Activated CD4-positive, alpha-beta T cell treated with anti-CD3 and anti-CD28 coated beads for 36 hours (primary cell): ENCODE data around the gene PRSS48. TPM values are rescaled to one million over a fixed set of nuclear protein-coding genes. Genes with fewer than 3 reads are reported as not detected.
"Not testable (repeated sequence)": the region's sequence is repeated elsewhere in the genome, so short reads cannot be mapped to it uniquely, and the experiment has no call there.

Experiments used
- ATAC-seq: fragments of 200-7000 bp; cut with Tn5 transposase; one replicate; pipeline ENCODE4 v1.10.0; 2021; ENCODE audit warnings: mild to moderate bottlenecking, moderate library complexity
- CTCF ChIA-PET: fragments of 350-600 bp; sonication (Branson Sonifier 250); formaldehyde crosslinking; loops from one replicate; lab custom pipeline; 2021; ENCODE audit warnings: antibody characterized with exemption; lab: Charles Lee
- POLR2A ChIA-PET: fragments of 350-600 bp; sonication (Branson Sonifier 250); formaldehyde crosslinking; loops from one replicate; lab custom pipeline; 2021; ENCODE audit warnings: antibody characterized with exemption, inconsistent platforms; lab: Charles Lee
- DNase-seq: peaks from one replicate; pipeline ENCODE4 v3.0.0-alpha.2; 2020
- H3K27ac Mint-ChIP-seq: one replicate; pipeline ENCODE4 v1.8.0; 2021; ENCODE audit warnings: mixed read lengths
- H3K27me3 Mint-ChIP-seq: one replicate; pipeline ENCODE4 v1.8.0; 2021; ENCODE audit warnings: mixed read lengths
- H3K36me3 Mint-ChIP-seq: one replicate; pipeline ENCODE4 v1.8.0; 2021; ENCODE audit warnings: low read depth, mixed read lengths
- H3K4me1 Mint-ChIP-seq: one replicate; pipeline ENCODE4 v1.8.0; 2021; ENCODE audit warnings: mixed read lengths
- H3K4me3 Mint-ChIP-seq: one replicate; pipeline ENCODE4 v1.8.0; 2021; ENCODE audit warnings: mild to moderate bottlenecking, moderate library complexity, mixed read lengths
- H3K9me3 Mint-ChIP-seq: one replicate; pipeline ENCODE4 v1.8.0; 2021; ENCODE audit warnings: low read depth, mixed read lengths
- intact Hi-C, 2 experiments: fragments of 100-400 bp; cut with DNase I in 1 of 2; cut with micrococcal nuclease in 1 of 2; formaldehyde crosslinking; loops; one replicate each; pipeline versions ENCODE4 v1.14.2 to v1.15.1; 2022 to 2024; cut with DNase I, micrococcal nuclease
- total RNA-seq, 2 experiments: library from RNA; stranded (reverse); gene quantifications; one replicate each; pipeline ENCODE4 v1.2.3, GENCODE V29; 2021

The PRSS48 gene
- total RNA-seq, 2 experiments from 2014 or later: not detected

- intact Hi-C loops: no loop called here
- Mint-ChIP-seq H3K36me3 (no peaks in the 10 kb centered on the region), H3K27ac (no peak overlapping the region), H3K27me3 (peaks cover 10% of the 10 kb centered on the region), H3K4me1 (no peaks in the 10 kb centered on the region), H3K9me3 (no peaks in the 10 kb centered on the region), H3K4me3 (no peak overlapping the region)
- DNase-seq (no peak), ATAC-seq (no peak)
- ChIA-PET POLR2A (no interaction called here), CTCF (no interaction called here)
Measured at GRCh38 chr4:151242305-151242704, 34.7 kb upstream of the PRSS48 start.

DNA sequence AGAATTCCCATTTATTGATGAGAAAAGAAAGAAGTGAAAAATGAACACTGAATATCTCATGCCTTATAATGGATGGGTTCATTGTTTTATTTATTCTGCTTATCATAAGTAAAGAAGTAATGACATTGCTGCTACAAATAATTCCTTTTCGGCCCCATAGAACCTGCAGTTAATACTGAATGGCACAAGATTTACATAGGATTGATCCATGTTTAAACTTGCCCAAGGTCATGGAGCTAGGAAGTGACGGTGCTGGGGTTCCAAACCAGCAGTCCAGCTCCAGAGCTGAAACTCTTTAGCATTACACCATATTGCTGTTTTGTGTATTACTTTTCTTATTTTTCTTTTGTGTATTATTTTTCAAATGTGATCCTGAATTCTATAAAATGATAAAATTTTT lies 30.2 kb upstream of the PRSS48 start:
- ChIA-PET CTCF (interaction anchor here (1.0 to 2.8 kb wide), 3 partner anchors 29 to 129 kb away, joined by 4 to 6 read pairs (median 5); no protein-coding TSS in a partner anchor), POLR2A (no interaction called here)

DNA sequence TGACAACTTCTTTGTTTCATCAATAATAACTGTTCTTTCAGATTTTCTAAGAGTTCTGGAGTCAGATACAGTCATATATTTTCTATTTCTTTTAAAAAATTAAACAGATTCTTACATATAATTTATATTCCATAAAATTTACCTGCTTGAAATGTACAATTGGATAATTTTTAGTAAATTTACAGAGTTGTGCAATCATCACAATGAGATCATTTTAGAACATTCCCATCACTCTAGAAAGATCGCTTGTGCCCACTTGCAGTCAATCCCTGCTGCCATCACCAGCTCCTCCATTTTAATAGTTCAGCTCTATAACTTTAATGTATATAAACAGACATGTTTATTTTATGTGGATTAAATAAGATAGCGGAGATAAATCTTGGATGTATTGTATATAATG lies 29.6 kb upstream of the PRSS48 start:
- intact Hi-C loops: no loop called here
- Mint-ChIP-seq H3K36me3 (no peaks in the 10 kb centered on the region), H3K4me3 (no peak overlapping the region), H3K27ac (no peak overlapping the region), H3K27me3 (peaks cover 6% of the 10 kb centered on the region), H3K9me3 (no peaks in the 10 kb centered on the region), H3K4me1 (no peaks in the 10 kb centered on the region)
- ChIA-PET CTCF (interaction anchor here (0.8 to 2.8 kb wide), 3 partner anchors 8 to 130 kb away, joined by 3 to 6 read pairs (median 4); no protein-coding TSS in a partner anchor), POLR2A (no interaction called here)
- ATAC-seq (no peak), DNase-seq (no peak)

More for the DNA sequence above, 30.2 kb upstream of the PRSS48 start:
- no peak for ATAC-seq
- DNase-seq: no peak
- H3K36me3 Mint-ChIP-seq: no peaks in the 10 kb centered on the region
- no peak overlapping the region for H3K4me3 Mint-ChIP-seq
- intact Hi-C loops: no loop called here
- H3K4me1 Mint-ChIP-seq: no peaks in the 10 kb centered on the region
- no peak overlapping the region for H3K27ac Mint-ChIP-seq
- peaks cover 8% of the 10 kb centered on the region for H3K27me3 Mint-ChIP-seq
- no peaks in the 10 kb centered on the region for H3K9me3 Mint-ChIP-seq

GRCh38 chr4:151248519-151248918 lies 28.4 kb upstream of the PRSS48 start:
- DNase-seq (no peak), ATAC-seq (no peak)
- Mint-ChIP-seq H3K27me3 (peaks cover 6% of the 10 kb centered on the region), H3K27ac (no peak overlapping the region), H3K9me3 (no peaks in the 10 kb centered on the region), H3K36me3 (no peaks in the 10 kb centered on the region), H3K4me3 (no peak overlapping the region), H3K4me1 (no peaks in the 10 kb centered on the region)
- intact Hi-C loops: no loop called here
- CTCF ChIA-PET: interaction anchor here (2.8 kb wide), 1 partner anchor 131 kb away, joined by 6 read pairs; no protein-coding TSS in a partner anchor
- POLR2A ChIA-PET: no interaction called here

GRCh38 chr4:151250706-151251105 lies 26.3 kb upstream of the PRSS48 start:
- CTCF ChIA-PET: no interaction called here
- H3K27ac Mint-ChIP-seq: no peak overlapping the region
- no peaks in the 10 kb centered on the region for H3K9me3 Mint-ChIP-seq
- H3K4me3 Mint-ChIP-seq: no peak overlapping the region
- H3K4me1 Mint-ChIP-seq: no peaks in the 10 kb centered on the region
- no peaks in the 10 kb centered on the region for H3K36me3 Mint-ChIP-seq
- ATAC-seq (no peak), DNase-seq (no peak)
- intact Hi-C loops: no loop called here
- POLR2A ChIA-PET: no interaction called here
- H3K27me3 Mint-ChIP-seq: peaks cover 6% of the 10 kb centered on the region

DNA sequence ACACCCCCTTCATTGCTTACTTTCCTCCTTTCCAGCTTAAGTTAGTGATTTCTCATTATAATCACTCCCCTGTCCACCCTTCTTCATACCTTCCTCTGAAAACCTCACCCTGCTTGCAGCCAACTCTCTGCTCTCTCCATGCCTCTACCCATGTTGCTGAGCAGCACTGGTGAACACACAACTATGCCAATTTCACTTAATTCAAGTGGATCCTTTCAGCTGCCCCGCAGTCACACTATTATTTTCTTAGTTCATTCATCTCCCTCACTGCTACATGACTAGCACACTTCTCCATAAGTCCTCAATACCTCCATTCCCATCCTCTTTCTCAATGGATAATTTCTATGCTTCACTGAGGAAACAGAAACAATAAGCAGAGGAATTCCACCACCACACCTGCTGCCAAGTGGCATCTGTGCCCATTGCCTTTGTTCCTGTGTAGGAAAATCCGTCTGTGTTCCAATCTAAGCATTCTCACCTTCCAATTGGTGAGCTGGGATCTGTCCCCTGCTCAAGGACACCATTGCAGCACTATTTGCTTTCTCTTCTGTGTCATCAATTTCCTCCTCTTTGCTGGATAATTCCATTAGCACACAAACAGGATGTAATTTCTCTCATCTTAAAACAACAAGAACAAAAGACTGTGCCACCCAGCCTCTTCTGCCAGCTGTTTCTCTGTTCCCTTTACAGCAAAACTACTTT lies 25.2 kb upstream of the PRSS48 start:
- H3K27me3 Mint-ChIP-seq: peaks cover 6% of the 10 kb centered on the region
- ChIA-PET CTCF (no interaction called here), POLR2A (no interaction called here)
- intact Hi-C loops: no loop called here
- no peaks in the 10 kb centered on the region for H3K36me3 Mint-ChIP-seq
- no peaks in the 10 kb centered on the region for H3K9me3 Mint-ChIP-seq
- no peak for ATAC-seq
- no peaks in the 10 kb centered on the region for H3K4me1 Mint-ChIP-seq
- no peak overlapping the region for H3K27ac Mint-ChIP-seq
- no peak for DNase-seq
- H3K4me3 Mint-ChIP-seq: no peak overlapping the region

DNA sequence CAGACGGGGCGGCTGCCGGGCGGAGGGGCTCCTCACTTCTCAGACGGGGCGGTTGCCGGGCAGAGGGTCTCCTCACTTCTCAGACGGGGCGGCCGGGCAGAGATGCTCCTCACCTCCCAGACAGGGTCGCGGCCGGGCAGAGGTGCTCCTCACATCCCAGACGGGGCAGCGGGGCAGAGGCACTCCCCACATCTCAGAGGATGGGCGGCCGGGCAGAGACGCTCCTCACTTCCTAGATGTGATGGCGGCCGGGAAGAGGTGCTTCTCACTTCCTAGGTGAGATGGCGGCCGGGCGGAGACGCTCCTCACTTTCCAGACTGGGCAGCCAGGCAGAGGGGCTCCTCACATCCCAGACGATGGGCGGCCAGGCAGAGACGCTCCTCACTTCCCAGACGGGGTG lies 21.7 kb upstream of the PRSS48 start:
- H3K4me1 Mint-ChIP-seq, H3K27me3 Mint-ChIP-seq, H3K9me3 Mint-ChIP-seq, DNase-seq, H3K4me3 Mint-ChIP-seq, intact Hi-C loops, H3K36me3 Mint-ChIP-seq, CTCF ChIA-PET, ATAC-seq, POLR2A ChIA-PET, H3K27ac Mint-ChIP-seq: not testable (repeated sequence)

DNA sequence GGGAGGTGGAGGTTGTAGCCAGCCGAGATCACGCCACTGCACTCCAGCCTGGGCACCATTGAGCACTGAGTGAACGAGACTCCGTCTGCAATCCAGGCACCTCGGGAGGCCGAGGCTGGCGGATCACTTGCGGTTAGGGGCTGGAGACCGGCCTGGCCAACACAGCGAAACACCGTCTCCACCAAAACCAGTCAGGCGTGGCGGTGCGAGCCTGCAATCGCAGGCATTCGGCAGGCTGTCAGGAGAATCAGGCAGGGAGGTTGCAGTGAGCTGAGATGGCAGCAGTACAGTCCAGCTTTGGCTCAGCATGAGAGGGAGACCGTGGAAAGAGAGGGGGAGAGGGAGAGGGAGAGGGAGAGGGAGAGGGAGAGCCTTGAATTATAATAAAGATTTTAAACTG lies 21.3 kb upstream of the PRSS48 start:
- H3K27me3 Mint-ChIP-seq, H3K36me3 Mint-ChIP-seq, ATAC-seq, H3K4me1 Mint-ChIP-seq, POLR2A ChIA-PET, H3K27ac Mint-ChIP-seq, CTCF ChIA-PET, intact Hi-C loops, H3K9me3 Mint-ChIP-seq, DNase-seq, H3K4me3 Mint-ChIP-seq: not testable (repeated sequence)

DNA sequence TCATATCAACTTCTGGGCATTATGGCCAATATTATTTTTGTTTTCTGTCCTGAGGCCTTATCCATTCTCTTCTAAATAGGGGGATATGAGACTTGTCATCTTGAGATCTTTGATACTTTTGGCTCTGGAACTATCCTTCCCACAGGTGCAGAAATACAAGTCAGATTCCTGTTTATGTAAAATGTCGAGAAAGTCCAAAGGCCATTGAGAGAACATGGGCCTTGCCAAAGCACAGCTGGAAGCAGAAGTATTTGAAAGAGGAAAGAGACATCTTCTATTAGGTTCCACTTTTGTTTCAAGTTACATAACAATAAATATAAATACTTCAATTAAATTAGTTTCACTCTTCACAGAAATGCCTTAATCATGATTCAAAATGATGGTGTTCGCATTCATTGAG lies 20.8 kb upstream of the PRSS48 start:
- Mint-ChIP-seq H3K4me3 (no peak overlapping the region), H3K9me3 (no peaks in the 10 kb centered on the region), H3K4me1 (no peaks in the 10 kb centered on the region), H3K27ac (no peak overlapping the region), H3K36me3 (no peaks in the 10 kb centered on the region), H3K27me3 (peaks cover 3% of the 10 kb centered on the region)
- CTCF ChIA-PET: no interaction called here
- intact Hi-C loops: no loop called here
- DNase-seq: no peak
- ATAC-seq: no peak
- POLR2A ChIA-PET: no interaction called here

DNA sequence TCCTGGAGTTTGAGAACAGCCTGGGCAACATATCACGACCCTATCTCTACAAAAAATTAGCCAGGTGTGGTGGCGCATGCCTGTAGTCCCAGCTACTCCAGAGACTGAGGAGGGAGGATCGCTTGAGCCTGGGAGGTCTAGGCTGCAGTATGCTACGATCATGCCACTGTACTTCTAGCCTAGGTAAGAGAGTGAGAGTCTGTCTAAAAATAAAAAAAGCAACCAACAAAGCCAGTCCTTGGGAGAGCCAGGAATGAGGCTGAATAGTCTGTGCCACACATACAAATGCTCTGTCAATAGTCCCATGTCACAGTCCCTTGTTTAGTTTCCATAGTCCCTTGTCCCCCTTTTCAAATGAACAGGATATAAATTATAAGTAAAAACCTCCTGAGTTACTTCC lies 19.3 kb upstream of the PRSS48 start:
- ATAC-seq: no peak
- Mint-ChIP-seq H3K4me3 (no peak overlapping the region), H3K9me3 (no peaks in the 10 kb centered on the region), H3K27ac (no peak overlapping the region), H3K4me1 (no peaks in the 10 kb centered on the region), H3K27me3 (peaks cover 5% of the 10 kb centered on the region), H3K36me3 (no peaks in the 10 kb centered on the region)
- ChIA-PET POLR2A (no interaction called here), CTCF (no interaction called here)
- no peak for DNase-seq
- intact Hi-C loops: no loop called here

DNA sequence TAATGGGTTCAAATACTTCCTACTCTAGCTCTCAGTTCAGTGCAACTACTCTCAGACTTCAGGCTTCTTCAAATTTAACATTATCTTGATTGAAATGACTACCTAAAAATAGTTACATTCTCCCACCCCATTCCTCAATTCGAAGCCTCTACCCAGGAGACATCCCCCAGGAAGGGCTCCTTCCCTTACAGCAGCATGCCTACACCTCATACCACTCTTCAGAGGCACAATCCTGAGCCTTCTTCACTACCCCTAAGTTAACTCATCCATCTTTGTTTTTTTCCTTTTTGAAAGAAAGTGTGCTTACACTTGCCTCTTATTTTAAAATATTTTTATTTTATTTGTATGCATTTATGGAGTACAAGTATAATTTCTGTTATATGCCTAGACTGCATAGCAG lies 17.2 kb upstream of the PRSS48 start:
- DNase-seq: no peak
- ChIA-PET POLR2A (no interaction called here), CTCF (no interaction called here)
- no peak for ATAC-seq
- Mint-ChIP-seq H3K4me3 (no peak overlapping the region), H3K27me3 (peaks cover 5% of the 10 kb centered on the region), H3K36me3 (no peaks in the 10 kb centered on the region), H3K27ac (no peak overlapping the region), H3K9me3 (no peaks in the 10 kb centered on the region), H3K4me1 (no peaks in the 10 kb centered on the region)
- intact Hi-C loops: no loop called here

DNA sequence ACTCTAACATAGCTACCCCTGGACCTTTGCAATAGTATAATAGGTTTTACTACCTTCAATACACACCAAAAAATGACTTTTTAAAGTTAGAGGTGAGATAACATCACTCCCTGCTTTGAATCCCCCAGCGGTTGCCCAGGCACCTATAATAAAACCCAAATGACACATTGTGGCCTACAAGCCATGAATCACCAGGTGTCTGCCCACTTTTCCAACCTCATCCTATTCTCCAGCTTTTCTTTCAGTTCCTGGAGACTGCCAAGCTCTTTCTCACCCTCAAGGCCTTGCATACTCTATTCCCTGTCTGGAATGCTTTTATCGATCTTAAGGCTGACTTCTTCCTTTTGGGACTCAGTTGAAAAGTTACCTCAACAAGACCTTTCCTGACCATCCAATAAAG lies 16.4 kb upstream of the PRSS48 start:
- no peak overlapping the region for H3K27ac Mint-ChIP-seq
- ChIA-PET POLR2A (no interaction called here), CTCF (interaction anchor here (0.7 kb wide), 1 partner anchor 425 kb away, joined by 4 read pairs; no protein-coding TSS in a partner anchor)
- H3K36me3 Mint-ChIP-seq: no peaks in the 10 kb centered on the region
- intact Hi-C loops: no loop called here
- H3K4me3 Mint-ChIP-seq: no peak overlapping the region
- H3K27me3 Mint-ChIP-seq: peaks cover 5% of the 10 kb centered on the region
- ATAC-seq (no peak), DNase-seq (no peak)
- H3K4me1 Mint-ChIP-seq: no peaks in the 10 kb centered on the region
- H3K9me3 Mint-ChIP-seq: no peaks in the 10 kb centered on the region
